Effector memory CD8-positive, alpha-beta T cell (primary cell): ENCODE measurements around the gene TBXAS1.

Source experiments
- ATAC-seq: fragments of 150-1000 bp; cut with Tn5 transposase; replicated peaks from 2 replicates; pipeline ENCODE4 v1.10.0; 2021; ENCODE audit warnings: mild to moderate bottlenecking, moderate library complexity
- DNase-seq, 3 experiments: peaks; one replicate each; pipeline ENCODE4 v3.0.0; 2021
- H3K27ac Mint-ChIP-seq, 2 donors: one replicate each; pipeline ENCODE4 v1.8.0; 2022; ENCODE audit warnings: mild to moderate bottlenecking in 2 of 2, mixed read lengths in 2 of 2, moderate library complexity in 2 of 2
- H3K27me3 Mint-ChIP-seq, 2 donors: one replicate each; pipeline ENCODE4 v1.8.0; 2022; ENCODE audit warnings: mixed read lengths in 2 of 2
- H3K36me3 Mint-ChIP-seq: one replicate; pipeline ENCODE4 v1.8.0; 2022; ENCODE audit warnings: mild to moderate bottlenecking, moderate library complexity, mixed read lengths; ENCODE audit not compliant: insufficient read depth
- H3K4me1 Mint-ChIP-seq, 2 donors: one replicate each; pipeline ENCODE4 v1.8.0; 2022; ENCODE audit warnings: low read depth in 2 of 2, mixed read lengths in 2 of 2
- H3K4me3 Mint-ChIP-seq, 2 donors: one replicate each; pipeline ENCODE4 v1.8.0; 2022; ENCODE audit warnings: mild to moderate bottlenecking in 2 of 2, mixed read lengths in 2 of 2, moderate library complexity in 2 of 2
- H3K9me3 Mint-ChIP-seq, 2 donors: one replicate each; pipeline ENCODE4 v1.8.0; 2022; ENCODE audit warnings: mixed read lengths in 2 of 2

Gene TBXAS1

GRCh38 chr7:140039066-140039465, 210.0 kb downstream of the TBXAS1 start:
- Mint-ChIP-seq H3K4me1 (peaks cover 20 to 23% of the 10 kb centered on the region in 2 donors), H3K4me3 (no peak overlapping the region), H3K27ac (peak overlapping the region in 1 of 2 donors; percentile 46), H3K36me3 (peaks cover 57% of the 10 kb centered on the region), H3K9me3 (no peaks in the 10 kb centered on the region), H3K27me3 (no peaks in the 10 kb centered on the region)
- no peak for ATAC-seq
- DNase-seq = no peak

DNA sequence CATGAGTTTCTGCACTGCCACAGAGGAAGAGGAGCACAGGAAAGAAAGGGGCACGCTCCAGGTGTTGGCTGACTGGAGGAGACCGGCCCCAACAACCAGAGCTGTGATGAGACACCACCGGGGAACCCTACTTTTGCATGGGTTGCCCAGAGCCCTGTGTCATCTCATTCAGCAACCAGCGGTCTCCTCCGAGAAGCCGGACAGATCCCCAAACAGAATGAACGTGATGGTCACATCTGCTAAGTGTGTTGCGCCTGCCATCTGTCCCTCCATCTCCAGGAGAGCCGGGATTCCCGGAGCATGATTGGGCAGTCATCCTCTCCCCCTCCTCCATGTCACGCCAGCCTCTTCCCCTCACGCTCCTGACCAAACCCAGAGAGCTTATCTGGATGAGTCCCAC, 210.8 kb downstream of the TBXAS1 start:
- H3K27me3 Mint-ChIP-seq = no peaks in the 10 kb centered on the region
- H3K4me1 Mint-ChIP-seq = peaks cover 20 to 23% of the 10 kb centered on the region in 2 donors
- H3K4me3 Mint-ChIP-seq = no peak overlapping the region
- H3K36me3 Mint-ChIP-seq = peaks cover 55% of the 10 kb centered on the region
- peak overlapping the region in 1 of 2 donors; percentile 4 for H3K27ac Mint-ChIP-seq
- DNase-seq (no peak), ATAC-seq (no peak)
- H3K9me3 Mint-ChIP-seq = no peaks in the 10 kb centered on the region

DNA sequence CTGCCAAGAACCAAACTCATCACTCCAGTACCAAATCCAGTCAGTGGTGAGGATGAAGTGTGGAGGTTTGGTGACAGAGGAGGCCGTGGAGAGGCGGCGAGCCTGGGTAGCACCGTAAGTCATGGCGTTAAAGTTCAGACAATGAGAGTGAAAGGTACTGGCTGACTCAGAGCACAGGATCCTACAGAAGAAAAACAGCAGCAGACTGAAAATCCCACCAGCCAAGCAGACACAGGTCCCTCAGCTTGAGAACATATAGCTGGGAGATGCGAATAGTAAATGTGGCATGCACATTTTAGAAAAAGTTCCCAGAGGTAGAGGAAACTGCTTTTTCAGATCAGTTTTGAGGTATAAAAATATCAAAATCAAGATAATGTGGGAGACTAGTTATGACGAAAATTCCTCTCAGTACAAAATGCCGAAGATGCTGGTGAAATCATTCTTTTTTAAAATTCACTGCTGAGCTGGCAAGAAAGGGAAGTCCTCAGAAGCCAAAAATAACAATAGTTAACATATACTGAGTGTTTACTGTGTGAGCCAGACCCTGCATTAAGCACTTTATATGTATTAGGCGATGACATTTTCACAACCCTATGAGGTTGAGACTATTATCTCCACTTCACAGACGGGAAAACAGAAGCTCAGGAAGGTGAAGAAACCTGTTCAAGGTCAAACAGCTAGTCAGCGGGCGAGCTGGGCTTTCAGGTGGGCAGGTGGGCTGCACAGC, 212.8 kb downstream of the TBXAS1 start:
- Mint-ChIP-seq H3K4me3 (no peak overlapping the region), H3K4me1 (peaks cover 10 to 16% of the 10 kb centered on the region in 2 donors), H3K9me3 (no peaks in the 10 kb centered on the region), H3K36me3 (peaks cover 56% of the 10 kb centered on the region), H3K27me3 (no peaks in the 10 kb centered on the region), H3K27ac (no peak overlapping the region)
- ATAC-seq (no peak), DNase-seq (no peak)

DNA sequence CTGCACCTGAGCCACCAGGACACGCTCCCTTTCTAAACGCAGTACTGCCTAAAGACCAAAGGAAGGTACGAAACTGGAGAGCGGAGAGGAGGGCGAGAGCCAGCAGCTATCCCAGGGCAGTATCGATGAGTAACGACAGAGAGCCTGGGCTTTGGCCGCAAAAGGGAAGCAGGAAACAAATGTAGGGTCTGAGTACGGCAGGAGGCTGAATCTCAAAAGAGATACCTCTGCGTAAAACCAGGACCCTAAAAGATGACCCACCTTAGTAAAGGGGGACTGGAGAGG, 213.3 kb downstream of the TBXAS1 start:
- ATAC-seq (no peak), DNase-seq (no peak)
- Mint-ChIP-seq H3K27me3 (no peaks in the 10 kb centered on the region), H3K4me1 (peaks cover 8 to 13% of the 10 kb centered on the region in 2 donors), H3K36me3 (peaks cover 55% of the 10 kb centered on the region), H3K27ac (no peak overlapping the region), H3K4me3 (no peak overlapping the region), H3K9me3 (no peaks in the 10 kb centered on the region)

DNA sequence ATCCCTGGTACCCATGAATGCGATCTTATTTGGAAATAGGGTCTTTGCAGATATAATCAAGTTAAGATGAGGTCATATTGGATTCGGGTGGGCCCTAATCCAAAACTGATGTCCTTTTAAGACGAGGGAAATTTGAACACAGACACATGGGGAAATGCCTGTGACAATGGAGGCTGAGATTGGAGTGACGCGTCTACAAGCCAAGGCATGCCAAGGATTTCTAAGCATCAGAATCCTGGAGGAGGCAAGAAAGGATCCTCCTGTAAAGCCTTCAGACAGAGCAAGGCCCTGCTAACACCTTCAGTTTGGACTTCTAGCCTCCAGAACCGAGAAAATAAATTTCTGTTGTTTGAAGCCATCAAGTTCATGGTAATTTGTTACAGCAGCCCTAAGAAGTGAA, 215.2 kb downstream of the TBXAS1 start:
- Mint-ChIP-seq H3K9me3 (no peaks in the 10 kb centered on the region), H3K36me3 (peaks cover 56% of the 10 kb centered on the region), H3K4me3 (no peak overlapping the region), H3K4me1 (peaks cover 4% of the 10 kb centered on the region in 2 donors), H3K27ac (peak overlapping the region in 1 of 2 donors; percentile 7), H3K27me3 (no peaks in the 10 kb centered on the region)
- DNase-seq = no peak
- ATAC-seq = no peak

DNA sequence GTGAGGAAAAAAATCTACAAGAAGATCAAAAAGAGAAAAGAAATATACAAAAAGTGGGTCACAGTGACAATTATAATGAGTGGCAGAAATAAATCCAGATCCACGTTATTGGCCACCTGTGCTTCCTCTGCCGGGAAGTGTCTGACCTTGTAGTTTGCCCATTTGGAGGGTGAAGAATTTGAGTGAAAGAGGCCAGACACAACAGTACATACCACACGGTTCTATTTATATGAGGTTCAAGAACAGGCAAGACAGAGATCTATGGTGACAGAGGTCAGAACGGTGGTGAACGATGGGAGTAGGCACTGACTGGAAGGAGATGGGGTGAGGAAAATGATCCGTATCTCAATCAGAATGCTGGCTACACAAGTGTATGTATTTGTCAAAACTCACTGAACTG, 216.6 kb downstream of the TBXAS1 start:
- peaks cover 8 to 13% of the 10 kb centered on the region in 2 donors for H3K4me1 Mint-ChIP-seq
- no peaks in the 10 kb centered on the region for H3K27me3 Mint-ChIP-seq
- DNase-seq (no peak), ATAC-seq (no peak)
- no peak overlapping the region for H3K4me3 Mint-ChIP-seq
- no peaks in the 10 kb centered on the region for H3K9me3 Mint-ChIP-seq
- peaks cover 49% of the 10 kb centered on the region for H3K36me3 Mint-ChIP-seq
- H3K27ac Mint-ChIP-seq = no peak overlapping the region

GRCh38 chr7:140047197-140047596, 218.1 kb downstream of the TBXAS1 start:
- no peaks in the 10 kb centered on the region for H3K27me3 Mint-ChIP-seq
- no peak overlapping the region for H3K27ac Mint-ChIP-seq
- DNase-seq = no peak
- H3K4me3 Mint-ChIP-seq = no peak overlapping the region
- no peak for ATAC-seq
- peaks cover 8 to 17% of the 10 kb centered on the region in 2 donors for H3K4me1 Mint-ChIP-seq
- peaks cover 46% of the 10 kb centered on the region for H3K36me3 Mint-ChIP-seq
- no peaks in the 10 kb centered on the region for H3K9me3 Mint-ChIP-seq

- ATAC-seq = no peak
- Mint-ChIP-seq H3K36me3 (peaks cover 46% of the 10 kb centered on the region), H3K4me3 (no peak overlapping the region), H3K27me3 (no peaks in the 10 kb centered on the region), H3K27ac (peak overlapping the region; percentile 21 to 36), H3K4me1 (peaks cover 10 to 21% of the 10 kb centered on the region in 2 donors), H3K9me3 (no peaks in the 10 kb centered on the region)
- DNase-seq = no peak
These were observed 219.1 kb downstream of the TBXAS1 start for GRCh38 chr7:140048138-140048537.

GRCh38 chr7:140048989-140049338, 219.9 kb downstream of the TBXAS1 start:
- peaks cover 16 to 29% of the 10 kb centered on the region in 2 donors for H3K4me1 Mint-ChIP-seq
- peaks cover 38% of the 10 kb centered on the region for H3K36me3 Mint-ChIP-seq
- no peak for ATAC-seq

GRCh38 chr7:140049339-140050024, 220.4 kb downstream of the TBXAS1 start:
- no peak overlapping the region for H3K4me3 Mint-ChIP-seq
- H3K36me3 Mint-ChIP-seq = peaks cover 36% of the 10 kb centered on the region
- DNase-seq (no peak), ATAC-seq (no peak)
- H3K27ac Mint-ChIP-seq = peak overlapping the region; percentile 36 to 72
- H3K27me3 Mint-ChIP-seq = no peaks in the 10 kb centered on the region
- H3K9me3 Mint-ChIP-seq = no peaks in the 10 kb centered on the region
- H3K4me1 Mint-ChIP-seq = peaks cover 21 to 34% of the 10 kb centered on the region in 2 donors

More at GRCh38 chr7:140048989-140049338, 219.9 kb downstream of the TBXAS1 start:
- H3K9me3 Mint-ChIP-seq = no peaks in the 10 kb centered on the region
- no peaks in the 10 kb centered on the region for H3K27me3 Mint-ChIP-seq
- no peak overlapping the region for H3K4me3 Mint-ChIP-seq
- no peak for DNase-seq
- H3K27ac Mint-ChIP-seq = peak overlapping the region in 1 of 2 donors; percentile 36

- Mint-ChIP-seq H3K4me1 (peaks cover 27 to 40% of the 10 kb centered on the region in 2 donors), H3K4me3 (no peak overlapping the region), H3K9me3 (no peaks in the 10 kb centered on the region), H3K27ac (peak overlapping the region in 1 of 2 donors; percentile 72), H3K27me3 (no peaks in the 10 kb centered on the region), H3K36me3 (peaks cover 40% of the 10 kb centered on the region)
- no peak for DNase-seq
- no peak for ATAC-seq
These were observed 221.0 kb downstream of the TBXAS1 start for GRCh38 chr7:140050100-140050499.

GRCh38 chr7:140051820-140052219, 222.8 kb downstream of the TBXAS1 start:
- no peaks in the 10 kb centered on the region for H3K9me3 Mint-ChIP-seq
- H3K36me3 Mint-ChIP-seq = peaks cover 32% of the 10 kb centered on the region
- H3K4me1 Mint-ChIP-seq = peaks cover 40 to 53% of the 10 kb centered on the region in 2 donors
- no peaks in the 10 kb centered on the region for H3K27me3 Mint-ChIP-seq
- DNase-seq = no peak
- peak overlapping the region in 1 of 2 donors; percentile 20 for H3K27ac Mint-ChIP-seq
- ATAC-seq = no peak
- no peak overlapping the region for H3K4me3 Mint-ChIP-seq

DNA sequence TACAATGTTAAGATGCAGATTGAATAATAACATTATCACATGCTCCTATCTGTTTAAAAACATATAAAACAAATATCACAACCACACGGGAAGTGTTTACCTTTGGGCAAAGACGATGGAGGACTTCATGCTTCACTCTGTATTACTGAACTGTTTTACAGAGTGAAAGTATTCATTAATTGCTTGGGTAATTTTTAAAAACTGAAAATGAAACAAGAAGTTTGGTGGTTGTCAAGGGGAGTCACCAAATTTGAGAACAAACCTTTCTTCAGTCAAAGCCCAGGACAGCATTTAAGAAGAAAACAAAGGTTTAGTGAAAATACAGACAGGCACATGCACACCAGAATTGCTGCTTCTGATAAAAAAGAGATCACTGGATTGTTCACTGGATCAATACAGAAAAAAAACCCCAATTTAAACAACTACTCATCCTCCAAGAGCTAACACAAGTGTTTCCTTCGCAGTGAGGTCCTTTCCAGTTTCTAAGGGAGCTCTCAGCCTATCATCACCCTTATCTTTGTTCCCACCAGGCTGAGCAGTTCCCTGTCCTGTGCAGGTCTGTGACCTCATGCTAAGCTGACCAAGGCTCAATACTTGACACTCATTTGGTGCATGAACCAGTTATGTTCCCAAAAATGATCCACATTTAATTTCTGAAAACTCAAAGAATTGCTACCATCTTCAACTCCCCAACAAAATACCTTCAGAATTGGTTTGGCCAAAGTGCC, 224.9 kb downstream of the TBXAS1 start:
- no peaks in the 10 kb centered on the region for H3K9me3 Mint-ChIP-seq
- peaks cover 24% of the 10 kb centered on the region for H3K36me3 Mint-ChIP-seq
- ATAC-seq (peak; percentile 61), DNase-seq (no peak)
- no peaks in the 10 kb centered on the region for H3K27me3 Mint-ChIP-seq
- peak overlapping the region; percentile 43 to 49 for H3K4me3 Mint-ChIP-seq
- H3K27ac Mint-ChIP-seq = peak overlapping the region; percentile 77 to 90
- H3K4me1 Mint-ChIP-seq = peaks cover 45 to 69% of the 10 kb centered on the region in 2 donors
